ENCODE data around the gene SEC14L1. TPM values are rescaled to one million over a fixed set of nuclear protein-coding genes. Genes with fewer than 3 reads are reported as not detected.

Gene SEC14L1
- total and polyA plus RNA-seq, 2 donors from 2014 or later: 49.2 to 157 TPM

- H3K9ac ChIP-seq (ENCODE audit: low read length in 3 of 3): no peak overlapping the region
- no peak overlapping the region for H3K4me3 ChIP-seq (ENCODE audit: low read length in 3 of 3)
- H3K27me3 ChIP-seq (ENCODE audit: control insufficient read depth, insufficient read depth, low read length): no peaks in the 10 kb centered on the region
- FAIRE-seq (no peak), DNase-seq (no peak)
- peaks cover 0 to 5% (median 0%) of the 10 kb centered on the region in 3 donors for H3K4me1 ChIP-seq (ENCODE audit: control insufficient read depth in 2 of 3, insufficient read depth in 2 of 3, low read depth in 1 of 3, low read length in 3 of 3)
- H3K36me3 ChIP-seq (ENCODE audit: control insufficient read depth in 2 of 3, insufficient read depth in 3 of 3, low read length in 3 of 3): no peaks in the 10 kb centered on the region
- H3K9me3 ChIP-seq (ENCODE audit: control insufficient read depth in 2 of 3, insufficient read depth in 1 of 3, low read length in 3 of 3): no peaks in the 10 kb centered on the region
- intact Hi-C loops (cut with DNase I): no loop called here
- H3K27ac ChIP-seq (ENCODE audit: low read depth in 2 of 2, low read length in 2 of 2): no peak overlapping the region
- no peak for TF ChIP-seq CTCF (IDR thresholded peaks at IDR 0.05; ENCODE audit: borderline replicate concordance, extremely low read depth, insufficient read depth)
Observed at GRCh38 chr17:77237232-77238008, 96.7 kb downstream of the SEC14L1 start.

- TF ChIP-seq CTCF (IDR thresholded peaks at IDR 0.05; ENCODE audit: borderline replicate concordance, extremely low read depth, insufficient read depth): no peak
- no peaks in the 10 kb centered on the region for H3K36me3 ChIP-seq (ENCODE audit: control insufficient read depth in 2 of 3, insufficient read depth in 3 of 3, low read length in 3 of 3)
- peaks cover 0 to 3% (median 3%) of the 10 kb centered on the region in 3 donors for H3K4me1 ChIP-seq (ENCODE audit: control insufficient read depth in 2 of 3, insufficient read depth in 2 of 3, low read depth in 1 of 3, low read length in 3 of 3)
- no peak overlapping the region for H3K4me3 ChIP-seq (ENCODE audit: low read length in 3 of 3)
- peaks cover 0 to 2% (median 0%) of the 10 kb centered on the region in 3 donors for H3K9me3 ChIP-seq (ENCODE audit: control insufficient read depth in 2 of 3, insufficient read depth in 1 of 3, low read length in 3 of 3)
- no peak overlapping the region for H3K9ac ChIP-seq (ENCODE audit: low read length in 3 of 3)
- H3K27ac ChIP-seq (ENCODE audit: low read depth in 2 of 2, low read length in 2 of 2): no peak overlapping the region
- DNase-seq: peak in 1 of 5 donors; percentile 34
- intact Hi-C loops (cut with DNase I): no loop called here
- no peaks in the 10 kb centered on the region for H3K27me3 ChIP-seq (ENCODE audit: control insufficient read depth, insufficient read depth, low read length)
- no peak for FAIRE-seq
Observed at GRCh38 chr17:77240976-77241375, 100.2 kb downstream of the SEC14L1 start.

- Histone ChIP-seq H3K27me3 (ENCODE audit: control insufficient read depth, insufficient read depth, low read length) (no peaks in the 10 kb centered on the region), H3K9ac (ENCODE audit: low read length in 3 of 3) (no peak overlapping the region), H3K4me3 (ENCODE audit: low read length in 3 of 3) (no peak overlapping the region), H3K27ac (ENCODE audit: low read depth in 2 of 2, low read length in 2 of 2) (no peak overlapping the region), H3K9me3 (ENCODE audit: control insufficient read depth in 2 of 3, insufficient read depth in 1 of 3, low read length in 3 of 3) (peaks cover 0 to 2% (median 0%) of the 10 kb centered on the region in 3 donors), H3K4me1 (ENCODE audit: control insufficient read depth in 2 of 3, insufficient read depth in 2 of 3, low read depth in 1 of 3, low read length in 3 of 3) (peaks cover 0 to 10% (median 3%) of the 10 kb centered on the region in 3 donors), H3K36me3 (ENCODE audit: control insufficient read depth in 2 of 3, insufficient read depth in 3 of 3, low read length in 3 of 3) (no peaks in the 10 kb centered on the region)
- peak in 4 of 5 donors; percentile 41 to 80 (median 68) for DNase-seq
- no peak for TF ChIP-seq CTCF (IDR thresholded peaks at IDR 0.05; ENCODE audit: borderline replicate concordance, extremely low read depth, insufficient read depth)
- intact Hi-C loops (cut with DNase I): no loop called here
- no peak for FAIRE-seq
Observed at GRCh38 chr17:77242118-77242851, 101.5 kb downstream of the SEC14L1 start.

Data from kidney (tissue), 14 donors.